Astrocyte of the cerebellum (primary cell): ENCODE data around the gene TBC1D22A.

ENCODE experiments used
- DNase-seq: peaks from one replicate; pipeline ENCODE4 v3.0.0-alpha.2; 2011; ENCODE audit warnings: low read depth
- H3K4me3 ChIP-seq: 2 replicates; pipeline ENCODE4 v1.5.1; 2011; ENCODE audit warnings: mild to moderate bottlenecking, low read depth, low read length, moderate library complexity
- in situ Hi-C: cut with HindIII; loops from 2 replicates; pipeline ENCODE4 v1.10.0; 2017; ENCODE audit warnings: low sequenced_read_pairs
- TF ChIP-seq, protein P1 (sequence below): IDR thresholded peaks from 2 replicates; pipeline ENCODE4 v1.5.1; 2012; ENCODE audit warnings: low read length, low read depth, moderate library complexity, mild to moderate bottlenecking; ENCODE audit errors: missing control alignments

The TBC1D22A gene

DNA sequence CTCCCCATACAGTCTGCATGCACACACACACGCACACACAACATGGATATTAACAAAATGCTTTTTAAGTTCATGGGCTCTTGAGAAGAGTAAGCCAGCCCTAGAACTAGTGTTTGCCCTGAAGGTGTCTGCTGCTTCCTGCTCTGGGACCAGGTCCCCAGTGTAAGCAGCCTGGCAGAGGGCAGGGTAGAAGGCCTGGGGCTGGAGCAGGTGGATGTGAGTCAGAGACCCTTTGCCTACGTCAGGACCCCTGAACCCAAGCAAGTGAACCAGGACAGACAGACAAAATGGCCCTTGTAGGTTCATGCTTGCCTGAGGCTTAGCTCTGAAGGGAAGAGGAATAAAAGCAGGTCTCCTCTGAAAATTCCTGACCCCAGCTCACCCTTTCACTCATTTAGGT is 357.9 kb downstream of the TBC1D22A start:
- no peak overlapping the region for H3K4me3 ChIP-seq
- TF ChIP-seq, protein P1, sequence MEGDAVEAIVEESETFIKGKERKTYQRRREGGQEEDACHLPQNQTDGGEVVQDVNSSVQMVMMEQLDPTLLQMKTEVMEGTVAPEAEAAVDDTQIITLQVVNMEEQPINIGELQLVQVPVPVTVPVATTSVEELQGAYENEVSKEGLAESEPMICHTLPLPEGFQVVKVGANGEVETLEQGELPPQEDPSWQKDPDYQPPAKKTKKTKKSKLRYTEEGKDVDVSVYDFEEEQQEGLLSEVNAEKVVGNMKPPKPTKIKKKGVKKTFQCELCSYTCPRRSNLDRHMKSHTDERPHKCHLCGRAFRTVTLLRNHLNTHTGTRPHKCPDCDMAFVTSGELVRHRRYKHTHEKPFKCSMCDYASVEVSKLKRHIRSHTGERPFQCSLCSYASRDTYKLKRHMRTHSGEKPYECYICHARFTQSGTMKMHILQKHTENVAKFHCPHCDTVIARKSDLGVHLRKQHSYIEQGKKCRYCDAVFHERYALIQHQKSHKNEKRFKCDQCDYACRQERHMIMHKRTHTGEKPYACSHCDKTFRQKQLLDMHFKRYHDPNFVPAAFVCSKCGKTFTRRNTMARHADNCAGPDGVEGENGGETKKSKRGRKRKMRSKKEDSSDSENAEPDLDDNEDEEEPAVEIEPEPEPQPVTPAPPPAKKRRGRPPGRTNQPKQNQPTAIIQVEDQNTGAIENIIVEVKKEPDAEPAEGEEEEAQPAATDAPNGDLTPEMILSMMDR, result no peak
- in situ Hi-C loops, result no loop called here
- no peak for DNase-seq

DNA sequence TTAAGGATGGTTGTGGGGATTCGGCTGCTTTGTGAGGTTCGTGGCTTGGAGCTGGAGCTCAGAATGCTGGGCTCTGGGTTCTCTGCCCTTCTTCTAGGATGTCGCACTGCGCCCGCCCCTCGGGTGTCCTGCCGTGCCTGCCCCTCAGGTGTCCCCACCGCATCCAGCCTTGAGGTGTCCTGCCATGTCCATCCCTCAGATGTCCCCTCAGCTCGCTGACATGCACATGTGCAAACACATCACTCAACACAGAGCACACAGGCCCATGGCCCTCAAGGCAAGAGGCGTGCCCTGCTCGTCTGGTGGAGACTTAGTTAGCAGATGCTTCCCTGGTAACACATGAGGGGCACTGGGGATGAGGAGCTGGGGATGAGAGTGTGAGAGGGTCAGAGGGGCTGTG is 359.3 kb downstream of the TBC1D22A start:
- DNase-seq, result no peak
- in situ Hi-C loops, result no loop called here
- TF ChIP-seq, protein P1, result no peak
- no peak overlapping the region for H3K4me3 ChIP-seq

DNA sequence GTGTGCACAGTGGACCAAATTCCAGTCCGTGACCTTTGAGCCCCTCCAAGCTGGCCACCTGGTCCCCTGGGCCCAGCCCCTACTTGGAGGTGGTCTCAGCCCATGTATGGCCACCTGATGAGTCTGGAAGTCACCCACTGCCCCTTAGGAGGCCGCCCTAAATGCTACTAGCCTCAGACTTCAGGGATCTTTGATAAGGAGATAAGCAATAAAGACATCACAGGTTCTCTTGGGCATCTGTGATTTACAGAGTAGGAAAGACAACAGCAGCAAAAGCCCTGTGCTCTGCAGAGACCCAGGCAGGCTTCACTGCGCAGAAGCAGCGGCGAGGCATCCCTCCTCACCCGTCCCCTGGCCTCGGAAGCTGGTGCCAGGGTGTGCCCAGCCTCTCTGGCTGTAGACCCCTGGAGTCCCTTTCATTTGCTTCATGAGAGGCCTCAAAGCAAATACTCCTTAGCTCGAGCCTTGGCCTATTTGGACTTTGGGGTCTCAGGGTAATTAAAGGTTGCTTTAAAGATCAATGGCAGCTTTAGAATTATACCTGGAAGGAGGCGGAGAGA is 360.1 kb downstream of the TBC1D22A start:
- no peak for DNase-seq
- TF ChIP-seq, protein P1, result no peak
- H3K4me3 ChIP-seq, result no peak overlapping the region
- in situ Hi-C loops, result no loop called here

DNA sequence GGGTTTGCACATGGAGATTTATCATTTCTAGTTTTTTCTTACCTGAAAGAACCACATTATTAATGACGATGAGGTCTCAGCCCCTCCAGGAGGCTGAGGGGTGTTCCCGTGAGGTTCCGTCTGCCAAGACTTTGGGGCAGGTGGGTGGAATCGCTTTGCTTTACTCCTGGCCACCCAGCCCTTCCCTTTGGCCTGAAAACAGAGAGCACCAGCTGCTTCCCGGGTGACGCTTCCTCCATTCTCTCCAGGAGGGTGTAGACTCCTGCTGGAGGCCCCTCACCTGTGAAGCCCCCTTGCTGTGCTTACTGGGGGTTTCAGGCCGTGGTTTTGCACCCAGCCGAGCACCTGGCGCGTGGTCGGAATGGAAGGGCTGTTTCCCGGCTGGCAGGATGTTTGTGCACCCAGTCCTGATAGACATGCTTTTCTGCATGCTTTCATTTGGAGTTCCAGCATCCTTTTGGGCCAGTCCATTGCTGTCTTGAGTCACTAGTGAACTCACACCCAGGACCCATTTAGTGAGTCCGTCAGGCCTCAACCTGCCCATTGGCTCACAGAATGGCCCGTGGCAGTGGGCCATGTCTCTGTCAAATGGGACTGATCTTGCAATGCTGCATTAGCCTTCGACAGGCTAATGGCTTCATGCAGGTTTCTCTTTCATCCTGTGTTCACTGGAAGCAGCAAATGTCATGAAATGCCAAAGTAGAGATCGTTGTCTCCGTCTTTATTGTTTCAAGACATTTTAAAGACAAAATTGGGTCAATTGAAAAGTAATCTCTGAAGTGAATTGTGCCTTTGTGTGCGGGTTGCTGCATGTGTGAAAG is 360.8 kb downstream of the TBC1D22A start:
- in situ Hi-C loops, result no loop called here
- no peak for DNase-seq
- no peak overlapping the region for H3K4me3 ChIP-seq
- TF ChIP-seq, protein P1, result no peak

DNA sequence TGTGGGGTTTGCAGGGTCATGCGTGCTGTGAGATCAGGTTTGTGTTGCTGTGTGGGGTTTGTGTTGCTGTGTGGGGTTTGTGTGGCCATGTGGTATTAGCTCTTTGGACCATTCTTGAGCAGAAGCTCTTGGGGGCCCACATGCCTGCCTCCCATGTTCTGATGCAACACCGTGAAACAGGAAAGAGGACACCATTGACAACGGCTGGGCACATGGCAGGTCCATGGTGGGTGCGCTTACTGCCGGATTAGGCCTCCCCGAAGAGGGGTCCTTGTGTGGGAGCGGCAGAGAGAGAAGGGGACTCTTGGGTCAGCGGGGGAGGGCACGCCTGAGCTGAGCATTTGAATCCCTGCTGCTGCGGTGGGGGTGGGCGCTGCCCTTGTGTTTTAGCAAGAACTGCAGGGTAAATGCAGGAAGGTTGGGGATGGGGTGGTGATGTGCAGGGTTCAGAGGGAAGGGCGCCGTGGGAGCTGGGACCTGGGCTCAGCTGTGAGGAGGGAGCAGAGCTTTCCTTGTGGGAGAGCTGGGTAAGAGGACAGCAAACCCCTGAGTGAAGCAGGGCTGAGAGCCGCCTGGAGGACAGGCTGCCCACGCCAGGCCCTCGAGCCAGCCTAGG is 361.5 kb downstream of the TBC1D22A start:
- H3K4me3 ChIP-seq, result no peak overlapping the region
- no peak for DNase-seq
- in situ Hi-C loops, result no loop called here
- TF ChIP-seq, protein P1, result no peak

DNA sequence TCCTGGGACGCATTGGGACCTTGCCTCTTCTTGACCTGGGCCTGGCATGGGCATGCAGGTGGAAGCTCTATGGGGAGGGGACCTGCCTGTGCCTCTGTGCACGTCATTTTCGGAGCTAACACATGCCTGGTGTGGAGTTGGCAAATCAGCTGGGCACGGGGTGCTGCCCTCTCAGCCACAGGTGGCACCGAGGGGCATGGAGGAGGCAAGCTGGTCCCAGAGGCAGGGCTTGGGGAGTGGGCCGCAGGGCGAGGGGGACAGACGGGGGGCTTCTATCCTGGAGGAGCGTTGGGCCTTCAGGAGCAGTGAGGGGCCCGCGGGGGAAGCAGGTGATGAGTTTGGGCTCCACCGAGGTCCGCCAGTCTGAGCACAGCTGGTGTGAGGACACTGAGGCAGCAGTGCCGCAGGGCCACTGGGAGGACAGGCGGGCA is 362.0 kb downstream of the TBC1D22A start:
- no peak overlapping the region for H3K4me3 ChIP-seq
- no peak for DNase-seq
- TF ChIP-seq, protein P1, result no peak
- in situ Hi-C loops, result no loop called here
